Activated T-helper 2 cell treated with anti-CD3 and anti-CD28 coated beads, Interferon-gamma antibody, Interleukin-2, Interleukin-4, amounts not matched to agents 10 μg/mL and 5 μg/mL and 100 μg/mL, durations not matched to agents 14 hours and 24 hours and 36 hours (primary cell): ENCODE data around the gene WDR37. TPM values are rescaled to one million over a fixed set of nuclear protein-coding genes. Genes with fewer than 3 reads are reported as not detected.

Source experiments
- DNase-seq: peaks from one replicate; pipeline ENCODE4 v3.0.0; 2021; ENCODE audit warnings: low spot score
- H3K27ac Mint-ChIP-seq: one replicate; pipeline ENCODE4 v1.8.0; 2021; ENCODE audit warnings: mixed read lengths
- H3K27me3 Mint-ChIP-seq: one replicate; pipeline ENCODE4 v1.8.0; 2021; ENCODE audit warnings: low read depth, mixed read lengths
- H3K36me3 Mint-ChIP-seq: one replicate; pipeline ENCODE4 v1.8.0; 2021; ENCODE audit warnings: low read depth, mixed read lengths
- H3K4me1 Mint-ChIP-seq: one replicate; pipeline ENCODE4 v1.8.0; 2021; ENCODE audit warnings: low read depth, mixed read lengths
- H3K4me3 Mint-ChIP-seq: one replicate; pipeline ENCODE4 v1.8.0; 2021; ENCODE audit warnings: low read depth, mild to moderate bottlenecking, moderate library complexity, mixed read lengths
- H3K9me3 Mint-ChIP-seq: one replicate; pipeline ENCODE4 v1.8.0; 2021; ENCODE audit warnings: mixed read lengths
- intact Hi-C: fragments of 100-400 bp; cut with micrococcal nuclease; formaldehyde crosslinking; loops from one replicate; pipeline ENCODE4 v1.15.1; 2023
- total RNA-seq: library from RNA; stranded (reverse); gene quantifications from 2 replicates; pipeline ENCODE4 v1.2.3, GENCODE V29; 2022

WDR37 gene
- total RNA-seq, 1 donor from 2014 or later = 18.9 TPM

- H3K27ac Mint-ChIP-seq = no peak overlapping the region
- no peak overlapping the region for H3K4me3 Mint-ChIP-seq
- intact Hi-C loops = no loop called here
- H3K9me3 Mint-ChIP-seq = no peaks in the 10 kb centered on the region
- no peaks in the 10 kb centered on the region for H3K27me3 Mint-ChIP-seq
- H3K4me1 Mint-ChIP-seq = peaks cover 10% of the 10 kb centered on the region
- DNase-seq = no peak
- H3K36me3 Mint-ChIP-seq = peaks cover 56% of the 10 kb centered on the region
Measured at GRCh38 chr10:1089017-1089689, 33.0 kb downstream of the WDR37 start.

- peaks cover 10% of the 10 kb centered on the region for H3K4me1 Mint-ChIP-seq
- peaks cover 44% of the 10 kb centered on the region for H3K36me3 Mint-ChIP-seq
- no peaks in the 10 kb centered on the region for H3K9me3 Mint-ChIP-seq
- no peaks in the 10 kb centered on the region for H3K27me3 Mint-ChIP-seq
- H3K27ac Mint-ChIP-seq = no peak overlapping the region
- intact Hi-C loops = loop anchor here (5.0 kb wide), 1 partner anchor 33 kb away; the partner anchor contains the start of gene WDR37
- H3K4me3 Mint-ChIP-seq = no peak overlapping the region
- DNase-seq = no peak
Measured at GRCh38 chr10:1090696-1091095, 34.5 kb downstream of the WDR37 start.

GRCh38 chr10:1093696-1094095, 37.5 kb downstream of the WDR37 start:
- peaks cover 5% of the 10 kb centered on the region for H3K4me1 Mint-ChIP-seq
- DNase-seq = no peak
- no peaks in the 10 kb centered on the region for H3K9me3 Mint-ChIP-seq
- H3K36me3 Mint-ChIP-seq = peaks cover 29% of the 10 kb centered on the region
- H3K27me3 Mint-ChIP-seq = no peaks in the 10 kb centered on the region
- H3K27ac Mint-ChIP-seq = no peak overlapping the region
- intact Hi-C loops = loop anchor here (1.0 to 5.0 kb wide), 3 partner anchors 17 to 266 kb away; partner anchors contain the start of gene WDR37
- H3K4me3 Mint-ChIP-seq = no peak overlapping the region

GRCh38 chr10:1094112-1095057, 38.2 kb downstream of the WDR37 start:
- Mint-ChIP-seq H3K36me3 (peaks cover 34% of the 10 kb centered on the region), H3K27me3 (no peaks in the 10 kb centered on the region), H3K4me1 (peaks cover 6% of the 10 kb centered on the region), H3K9me3 (no peaks in the 10 kb centered on the region), H3K4me3 (no peak overlapping the region), H3K27ac (no peak overlapping the region)
- intact Hi-C loops = loop anchor here (1.0 to 5.0 kb wide), 3 partner anchors 16 to 265 kb away; partner anchors contain the start of gene WDR37
- DNase-seq = peak; percentile 15

- Mint-ChIP-seq H3K27ac (no peak overlapping the region), H3K9me3 (no peaks in the 10 kb centered on the region), H3K36me3 (peaks cover 39% of the 10 kb centered on the region), H3K4me1 (peaks cover 13% of the 10 kb centered on the region), H3K4me3 (no peak overlapping the region), H3K27me3 (no peaks in the 10 kb centered on the region)
- DNase-seq = no peak
- intact Hi-C loops = no loop called here
Measured at GRCh38 chr10:1095498-1095897, 39.3 kb downstream of the WDR37 start.

DNA sequence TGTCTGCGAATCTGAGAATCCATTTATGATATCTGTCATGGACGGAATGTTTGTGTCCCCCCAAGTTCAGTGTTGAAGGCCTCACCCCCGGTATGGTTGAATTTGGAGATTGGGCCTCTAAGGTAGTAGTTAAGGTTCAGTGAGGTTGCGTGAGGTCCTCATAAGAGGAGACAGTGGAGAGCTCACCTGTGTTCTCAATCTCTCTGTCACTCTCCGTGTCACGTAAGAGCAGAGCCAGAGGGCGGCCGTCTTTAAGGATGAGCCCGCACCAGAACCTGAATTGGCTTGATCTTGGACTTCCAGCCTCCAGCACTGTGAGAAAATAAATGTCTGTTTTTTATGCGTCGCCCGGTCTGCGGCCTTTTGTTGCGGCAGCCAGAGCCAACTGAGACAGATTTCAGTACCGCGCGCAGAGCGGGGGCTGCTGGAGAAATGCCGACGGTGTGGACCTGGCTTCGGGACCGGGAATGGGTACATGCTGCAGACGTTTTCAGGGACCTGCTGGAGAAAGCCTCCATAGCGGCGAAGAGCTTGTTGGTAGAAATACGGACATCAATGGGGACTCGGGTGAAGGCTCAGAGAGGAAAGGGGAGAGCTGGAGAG, 40.2 kb downstream of the WDR37 start:
- intact Hi-C loops = no loop called here
- peaks cover 17% of the 10 kb centered on the region for H3K4me1 Mint-ChIP-seq
- H3K27ac Mint-ChIP-seq = no peak overlapping the region
- no peaks in the 10 kb centered on the region for H3K27me3 Mint-ChIP-seq
- no peak overlapping the region for H3K4me3 Mint-ChIP-seq
- no peak for DNase-seq
- H3K36me3 Mint-ChIP-seq = peaks cover 41% of the 10 kb centered on the region
- no peaks in the 10 kb centered on the region for H3K9me3 Mint-ChIP-seq

DNA sequence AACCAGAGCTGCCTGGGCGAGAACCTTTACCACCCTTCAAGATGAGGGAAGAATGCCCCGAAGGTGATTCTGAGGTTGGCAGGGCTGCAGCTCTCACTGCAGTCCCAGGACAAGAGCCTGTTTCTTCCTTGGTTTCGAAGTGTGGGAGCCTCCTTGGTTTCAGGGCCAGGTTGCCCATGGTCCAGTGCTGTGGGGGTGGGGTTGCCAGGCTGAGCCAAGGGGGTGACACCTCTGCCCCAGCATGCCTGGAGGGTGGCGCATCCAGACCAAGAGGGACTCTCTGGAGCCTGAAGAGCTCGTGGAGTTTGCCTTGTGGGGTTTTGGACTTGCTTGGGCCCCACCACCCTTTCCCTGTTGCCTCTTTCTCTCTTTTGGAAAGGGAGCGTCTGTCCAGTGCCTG, 41.3 kb downstream of the WDR37 start:
- DNase-seq = no peak
- H3K9me3 Mint-ChIP-seq = no peaks in the 10 kb centered on the region

DNA sequence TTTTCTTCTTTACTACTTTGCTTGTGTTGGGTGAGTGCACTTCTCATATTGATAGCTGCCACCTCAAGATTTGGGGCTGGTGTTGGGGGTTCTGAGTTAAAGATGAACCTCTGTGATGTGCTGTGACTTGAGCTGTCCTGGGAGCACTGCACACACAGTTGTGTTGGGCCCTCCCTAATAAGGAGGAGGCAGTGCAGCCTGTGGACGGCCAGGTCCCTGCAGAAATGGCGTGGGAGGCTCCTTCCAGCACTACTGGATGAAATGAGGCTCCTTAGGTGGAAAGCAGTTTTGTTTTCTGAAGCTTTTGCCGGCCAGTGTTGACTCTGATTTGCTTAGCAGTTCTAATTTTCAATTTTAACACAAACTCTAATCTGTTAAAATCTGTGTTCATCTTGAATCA, 44.0 kb downstream of the WDR37 start:
- peaks cover 74% of the 10 kb centered on the region for H3K36me3 Mint-ChIP-seq
- no peak overlapping the region for H3K4me3 Mint-ChIP-seq
- intact Hi-C loops = no loop called here
- peaks cover 27% of the 10 kb centered on the region for H3K4me1 Mint-ChIP-seq
- DNase-seq = no peak
- H3K9me3 Mint-ChIP-seq = no peaks in the 10 kb centered on the region
- H3K27ac Mint-ChIP-seq = peak overlapping the region; percentile 24
- no peaks in the 10 kb centered on the region for H3K27me3 Mint-ChIP-seq

More for the DNA sequence above, 41.3 kb downstream of the WDR37 start:
- H3K4me3 Mint-ChIP-seq = no peak overlapping the region
- no peaks in the 10 kb centered on the region for H3K27me3 Mint-ChIP-seq
- peaks cover 48% of the 10 kb centered on the region for H3K36me3 Mint-ChIP-seq
- intact Hi-C loops = no loop called here
- no peak overlapping the region for H3K27ac Mint-ChIP-seq
- peaks cover 25% of the 10 kb centered on the region for H3K4me1 Mint-ChIP-seq

GRCh38 chr10:1100691-1101368, 44.6 kb downstream of the WDR37 start:
- Mint-ChIP-seq H3K4me3 (no peak overlapping the region), H3K27ac (peak overlapping the region; percentile 50), H3K27me3 (no peaks in the 10 kb centered on the region), H3K4me1 (peaks cover 27% of the 10 kb centered on the region), H3K36me3 (peaks cover 80% of the 10 kb centered on the region), H3K9me3 (no peaks in the 10 kb centered on the region)
- DNase-seq = no peak
- intact Hi-C loops = no loop called here

DNA sequence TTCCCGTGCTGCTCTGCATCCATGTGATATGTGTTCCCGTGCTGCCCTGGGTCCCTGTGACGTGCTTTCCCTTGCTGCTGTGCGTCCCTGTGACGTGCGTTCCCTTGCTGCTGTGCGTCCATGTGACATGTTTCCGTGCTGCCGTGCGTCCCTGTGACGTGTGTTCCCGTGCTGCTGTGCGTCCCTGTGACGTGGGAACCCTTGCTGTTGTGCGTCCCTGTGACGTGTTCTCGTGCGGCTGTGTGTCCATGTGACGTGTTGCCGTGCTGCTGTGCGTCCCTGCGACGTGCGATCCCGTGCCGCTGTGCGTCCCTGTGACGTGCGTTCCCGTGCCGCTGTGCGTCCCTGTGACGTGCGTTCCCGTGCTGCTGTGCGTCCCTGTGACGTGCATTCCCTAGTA, 45.8 kb downstream of the WDR37 start:
- DNase-seq = no peak
- intact Hi-C loops = no loop called here
- H3K27ac Mint-ChIP-seq = peak overlapping the region; percentile 28
- peaks cover 91% of the 10 kb centered on the region for H3K36me3 Mint-ChIP-seq
- peaks cover 27% of the 10 kb centered on the region for H3K4me1 Mint-ChIP-seq
- no peaks in the 10 kb centered on the region for H3K27me3 Mint-ChIP-seq
- H3K9me3 Mint-ChIP-seq = no peaks in the 10 kb centered on the region
- H3K4me3 Mint-ChIP-seq = no peak overlapping the region

GRCh38 chr10:1102416-1102815, 46.2 kb downstream of the WDR37 start:
- intact Hi-C loops = no loop called here
- Mint-ChIP-seq H3K27ac (peak overlapping the region; percentile 56), H3K9me3 (no peaks in the 10 kb centered on the region), H3K4me3 (no peak overlapping the region), H3K4me1 (peaks cover 27% of the 10 kb centered on the region), H3K36me3 (peaks cover 94% of the 10 kb centered on the region), H3K27me3 (no peaks in the 10 kb centered on the region)
- no peak for DNase-seq

DNA sequence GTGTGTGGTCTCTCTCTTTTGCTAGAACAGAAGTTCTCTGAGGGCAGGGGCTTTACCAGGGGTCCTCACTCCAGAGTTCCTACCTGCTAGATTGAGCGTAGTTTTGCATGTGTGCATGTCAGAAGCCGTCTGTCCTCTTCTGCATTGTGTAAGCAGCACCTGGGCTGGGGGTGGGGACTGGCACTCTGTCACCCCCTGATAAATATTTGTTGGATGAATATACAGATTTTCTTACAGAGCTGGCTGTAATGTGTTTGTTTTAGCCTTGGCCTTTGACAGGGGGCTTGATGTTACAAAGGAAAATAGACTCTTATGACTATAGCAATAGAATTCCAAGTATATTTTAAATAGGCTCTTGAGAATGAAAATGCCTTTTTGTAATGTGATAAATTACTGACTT, 46.6 kb downstream of the WDR37 start:
- Mint-ChIP-seq H3K27me3 (no peaks in the 10 kb centered on the region), H3K4me1 (peaks cover 27% of the 10 kb centered on the region), H3K9me3 (no peaks in the 10 kb centered on the region), H3K27ac (peak overlapping the region; percentile 56), H3K4me3 (no peak overlapping the region), H3K36me3 (peaks cover 95% of the 10 kb centered on the region)
- DNase-seq = no peak
- intact Hi-C loops = no loop called here
